Prostate gland (tissue), 2 donors: ENCODE results near the gene SNX4. TPM values are rescaled to one million over a fixed set of nuclear protein-coding genes. Genes with fewer than 3 reads are reported as not detected.
"Not testable (repeated sequence)": the region's sequence is repeated elsewhere in the genome, so short reads cannot be mapped to it uniquely, and the experiment has no call there.

Experiments
- DNase-seq: peaks from one replicate; pipeline ENCODE4 v3.0.0-alpha.2; 2019; ENCODE audit warnings: low spot score
- H3K27ac ChIP-seq, 2 donors: fragments of 200-600 bp; sonication (generic); 2 replicates each; pipeline ENCODE4 v1.5.1; 2017 to 2019
- H3K27me3 ChIP-seq: fragments of 200-600 bp; sonication (generic); replicated peaks from 2 replicates; pipeline ENCODE4 v1.5.1; 2019; ENCODE audit not compliant: insufficient read depth
- H3K36me3 ChIP-seq, 2 donors: fragments of 200-600 bp; sonication (generic); 1 replicate in 1 of 2; 2 replicates in 1 of 2; pipeline versions ENCODE4 v1.5.1 to v1.8.1; 2017 to 2019
- H3K4me1 ChIP-seq: fragments of 200-600 bp; sonication (generic); replicated peaks from 2 replicates; pipeline ENCODE4 v1.5.1; 2019
- H3K4me3 ChIP-seq, 2 donors: fragments of 200-600 bp; sonication (generic); 2 replicates each; pipeline ENCODE4 v1.5.1; 2017 to 2019
- H3K9me3 ChIP-seq: fragments of 200-600 bp; sonication (generic); 2 replicates; pipeline ENCODE4 v1.5.1; 2017
- CTCF ChIP-seq, 4 experiments: fragments of 200-600 bp in 2 of 4; fragments of 450-650 bp in 2 of 4; sonication (generic) in 2 of 4; IDR thresholded peaks; 1 replicate in 3 of 4; 2 replicates in 1 of 4; pipeline ENCODE4 v1.5.1; 2016 to 2019; ENCODE audit warnings: antibody characterized with exemption in 4 of 4, mild to moderate bottlenecking in 2 of 4, moderate library complexity in 2 of 4
- POLR2A ChIP-seq: fragments of 450-650 bp; IDR thresholded peaks from one replicate; pipeline ENCODE4 v1.6.1; 2016; ENCODE audit warnings: antibody characterized with exemption, mild to moderate bottlenecking
- POLR2AphosphoS5 ChIP-seq: sonication (generic); formaldehyde crosslinking; IDR thresholded peaks from one replicate; pipeline ENCODE4 v1.6.1; 2017; ENCODE audit warnings: antibody characterized with exemption
- WGBS: methylation state at CpG from one replicate; pipeline ENCODE4 v1.1.5; 2018; 5-methylcytosine and 5-hydroxymethylcytosine counted together
- intact Hi-C: fragments of 100-400 bp; cut with DNase I; formaldehyde crosslinking; loops from one replicate; pipeline ENCODE4 v1.14.2; 2022
- total RNA-seq, 2 donors: library from RNA; depleted of rRNA; stranded (reverse); fragments of >200 nt; gene quantifications; one replicate each; pipeline ENCODE4 v1.1.0, GENCODE V29; 2016

SNX4 gene
- total RNA-seq, 2 donors from 2014 or later: 50.7 to 60.0 TPM

- TF ChIP-seq CTCF (IDR thresholded peaks at IDR 0.05) (no peak), POLR2A (no peak)
- intact Hi-C loops: no loop called here
- H3K36me3 ChIP-seq: no peaks in the 10 kb centered on the region
Measured at GRCh38 chr3:125498630-125499029, 21.4 kb downstream of the SNX4 start.

GRCh38 chr3:125496701-125497100 lies 23.3 kb downstream of the SNX4 start:
- 95% methylated on average over 2 of the region's 2 CpGs for WGBS
- H3K4me3 ChIP-seq: no peak overlapping the region
- H3K27me3 ChIP-seq: no peaks in the 10 kb centered on the region
- no peak for DNase-seq
- no peaks in the 10 kb centered on the region for H3K9me3 ChIP-seq
- H3K27ac ChIP-seq: no peak overlapping the region
- intact Hi-C loops: no loop called here
- no peaks in the 10 kb centered on the region for H3K36me3 ChIP-seq
- no peaks in the 10 kb centered on the region for H3K4me1 ChIP-seq
- TF ChIP-seq POLR2AphosphoS5 (no peak), POLR2A (no peak), CTCF (IDR thresholded peaks at IDR 0.05) (no peak)

More at GRCh38 chr3:125498630-125499029, 21.4 kb downstream of the SNX4 start:
- no peak overlapping the region for H3K4me3 ChIP-seq
- no peaks in the 10 kb centered on the region for H3K4me1 ChIP-seq
- H3K27me3 ChIP-seq: no peaks in the 10 kb centered on the region
- H3K9me3 ChIP-seq: no peaks in the 10 kb centered on the region
- H3K27ac ChIP-seq: no peak overlapping the region
- no peak for DNase-seq

GRCh38 chr3:125482406-125482805 lies 37.6 kb downstream of the SNX4 start:
- TF ChIP-seq POLR2A (no peak), POLR2AphosphoS5 (no peak), CTCF (IDR thresholded peaks at IDR 0.05) (no peak)
- H3K4me1 ChIP-seq: no peaks in the 10 kb centered on the region
- intact Hi-C loops: no loop called here
- H3K36me3 ChIP-seq: no peaks in the 10 kb centered on the region
- H3K27me3 ChIP-seq: no peaks in the 10 kb centered on the region
- 96% methylated on average over 1 of the region's 1 CpG for WGBS
- no peak for DNase-seq
- no peak overlapping the region for H3K27ac ChIP-seq
- no peaks in the 10 kb centered on the region for H3K9me3 ChIP-seq
- H3K4me3 ChIP-seq: no peak overlapping the region

- H3K9me3 ChIP-seq: no peaks in the 10 kb centered on the region
- WGBS: 93% methylated on average over 2 of the region's 2 CpGs
- H3K4me1 ChIP-seq: no peaks in the 10 kb centered on the region
- no peaks in the 10 kb centered on the region for H3K36me3 ChIP-seq
- H3K27me3 ChIP-seq: no peaks in the 10 kb centered on the region
- no peak overlapping the region for H3K4me3 ChIP-seq
- TF ChIP-seq CTCF (IDR thresholded peaks at IDR 0.05) (no peak), POLR2AphosphoS5 (no peak), POLR2A (no peak)
- no peak overlapping the region for H3K27ac ChIP-seq
- intact Hi-C loops: no loop called here
- no peak for DNase-seq
Measured at GRCh38 chr3:125481786-125482185, 38.2 kb downstream of the SNX4 start.

- H3K27me3 ChIP-seq, H3K9me3 ChIP-seq, H3K4me3 ChIP-seq, intact Hi-C loops, H3K27ac ChIP-seq, H3K4me1 ChIP-seq, H3K36me3 ChIP-seq, DNase-seq: not testable (repeated sequence)
- WGBS: 97% methylated on average over 9 of the region's 9 CpGs
Measured at GRCh38 chr3:125481375-125481759, 38.6 kb downstream of the SNX4 start.
